ENCODE measurements around the gene MRPL23.

DNA sequence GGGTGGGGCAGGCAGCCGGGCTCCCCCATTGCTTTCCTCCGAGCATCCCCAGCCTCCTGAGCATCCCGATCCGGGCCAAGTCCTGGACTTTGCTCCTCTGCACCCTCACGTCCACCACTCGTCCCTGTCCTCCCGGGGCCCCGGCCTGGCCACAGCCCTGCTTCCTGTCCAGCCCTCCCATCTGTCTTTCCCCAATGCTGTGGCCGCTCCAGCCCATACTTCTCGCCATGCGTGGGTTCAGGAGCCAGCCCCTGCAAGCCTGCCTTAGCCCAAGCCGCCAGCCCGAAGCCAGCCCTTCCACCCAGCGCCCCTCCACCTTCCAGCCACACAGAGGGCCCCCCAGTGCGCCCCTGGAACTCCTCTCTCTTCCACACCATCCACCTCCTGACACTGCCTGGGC is 23.8 kb downstream of the MRPL23 start:
- no peak for TF ChIP-seq TAF1 (IDR thresholded peaks at IDR 0.05; ENCODE audit: borderline replicate concordance, insufficient read depth, low read length)
- TF ChIP-seq, protein P1, sequence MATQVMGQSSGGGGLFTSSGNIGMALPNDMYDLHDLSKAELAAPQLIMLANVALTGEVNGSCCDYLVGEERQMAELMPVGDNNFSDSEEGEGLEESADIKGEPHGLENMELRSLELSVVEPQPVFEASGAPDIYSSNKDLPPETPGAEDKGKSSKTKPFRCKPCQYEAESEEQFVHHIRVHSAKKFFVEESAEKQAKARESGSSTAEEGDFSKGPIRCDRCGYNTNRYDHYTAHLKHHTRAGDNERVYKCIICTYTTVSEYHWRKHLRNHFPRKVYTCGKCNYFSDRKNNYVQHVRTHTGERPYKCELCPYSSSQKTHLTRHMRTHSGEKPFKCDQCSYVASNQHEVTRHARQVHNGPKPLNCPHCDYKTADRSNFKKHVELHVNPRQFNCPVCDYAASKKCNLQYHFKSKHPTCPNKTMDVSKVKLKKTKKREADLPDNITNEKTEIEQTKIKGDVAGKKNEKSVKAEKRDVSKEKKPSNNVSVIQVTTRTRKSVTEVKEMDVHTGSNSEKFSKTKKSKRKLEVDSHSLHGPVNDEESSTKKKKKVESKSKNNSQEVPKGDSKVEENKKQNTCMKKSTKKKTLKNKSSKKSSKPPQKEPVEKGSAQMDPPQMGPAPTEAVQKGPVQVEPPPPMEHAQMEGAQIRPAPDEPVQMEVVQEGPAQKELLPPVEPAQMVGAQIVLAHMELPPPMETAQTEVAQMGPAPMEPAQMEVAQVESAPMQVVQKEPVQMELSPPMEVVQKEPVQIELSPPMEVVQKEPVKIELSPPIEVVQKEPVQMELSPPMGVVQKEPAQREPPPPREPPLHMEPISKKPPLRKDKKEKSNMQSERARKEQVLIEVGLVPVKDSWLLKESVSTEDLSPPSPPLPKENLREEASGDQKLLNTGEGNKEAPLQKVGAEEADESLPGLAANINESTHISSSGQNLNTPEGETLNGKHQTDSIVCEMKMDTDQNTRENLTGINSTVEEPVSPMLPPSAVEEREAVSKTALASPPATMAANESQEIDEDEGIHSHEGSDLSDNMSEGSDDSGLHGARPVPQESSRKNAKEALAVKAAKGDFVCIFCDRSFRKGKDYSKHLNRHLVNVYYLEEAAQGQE (IDR thresholded peaks at IDR 0.05; ENCODE audit: insufficient read depth in 1 of 2, low read depth in 2 of 2, low read length in 2 of 2): no peak
